ENCODE data around the gene CACNA1B.
"Not testable (repeated sequence)": the region's sequence is repeated elsewhere in the genome, so short reads cannot be mapped to it uniquely, and the experiment has no call there.

The CACNA1B gene

GRCh38 chr9:137866226-137867141, 11.1 kb upstream of the CACNA1B start:
- no peak for DNase-seq

- DNase-seq: no peak
Observed at GRCh38 chr9:137870432-137870831, 7.2 kb upstream of the CACNA1B start.

DNA sequence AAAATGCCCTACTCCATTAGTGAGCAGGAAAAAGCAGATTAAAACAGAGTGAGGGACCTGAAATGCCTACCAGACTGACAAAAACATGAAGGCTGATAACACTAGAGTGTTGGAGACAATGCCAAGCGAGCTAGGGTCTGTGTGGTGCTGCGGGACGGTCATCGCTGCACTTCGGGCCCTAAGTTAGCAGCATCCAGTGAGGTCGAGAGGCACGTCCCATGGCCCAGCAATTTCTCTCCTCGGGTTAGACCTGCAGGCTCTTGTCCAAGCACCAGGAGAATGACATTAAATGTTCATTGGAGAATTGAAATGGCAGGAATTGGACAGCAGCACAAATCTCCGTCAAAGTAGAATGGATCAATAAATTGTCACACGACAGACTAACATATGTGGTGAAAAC, 5.3 kb upstream of the CACNA1B start:
- no peak for DNase-seq

DNA sequence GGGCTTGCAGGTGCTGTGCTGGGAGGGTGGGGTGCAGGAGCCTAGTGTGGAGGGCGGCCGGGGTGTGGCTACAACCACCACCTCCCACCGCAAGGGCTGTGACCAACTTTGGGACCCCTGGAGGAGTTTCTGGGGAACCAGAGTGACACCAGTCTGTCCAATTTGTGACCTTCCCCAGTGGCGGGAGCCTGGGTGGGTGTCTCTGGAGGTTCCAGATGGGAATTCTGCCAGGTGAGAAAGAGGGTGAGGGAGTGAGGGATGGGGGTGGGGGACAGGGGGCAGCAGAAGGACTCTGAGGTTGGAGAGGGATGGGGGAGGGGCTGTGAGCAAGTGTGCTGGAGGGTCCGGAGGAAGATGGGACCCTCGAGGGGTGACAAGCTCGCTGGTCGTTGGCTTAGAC, 4.2 kb upstream of the CACNA1B start:
- no peak for DNase-seq

GRCh38 chr9:137873858-137874362, 3.7 kb upstream of the CACNA1B start:
- DNase-seq: no peak

DNA sequence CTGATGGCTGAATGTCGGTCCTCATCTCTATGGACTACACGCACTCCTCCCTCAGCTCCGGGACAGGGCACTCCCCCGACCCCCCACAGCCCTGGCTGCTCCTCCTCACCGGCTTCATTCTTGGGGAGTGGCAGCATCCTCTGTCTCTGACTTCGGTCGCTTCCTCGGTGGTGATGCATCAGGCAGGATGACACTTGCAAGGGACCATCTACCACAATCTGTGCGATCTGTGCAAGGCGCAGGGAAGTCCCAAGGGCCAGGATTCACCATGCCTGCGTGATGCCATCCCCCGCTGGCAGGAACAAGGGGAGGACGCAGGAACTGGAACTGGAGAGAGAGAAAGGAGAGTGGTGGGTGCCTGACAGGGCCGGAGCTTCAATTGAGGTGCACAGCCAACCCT, 2.2 kb upstream of the CACNA1B start:
- no peak for DNase-seq

- no peak for DNase-seq
Observed at GRCh38 chr9:137875846-137876245, 1.7 kb upstream of the CACNA1B start.

DNA sequence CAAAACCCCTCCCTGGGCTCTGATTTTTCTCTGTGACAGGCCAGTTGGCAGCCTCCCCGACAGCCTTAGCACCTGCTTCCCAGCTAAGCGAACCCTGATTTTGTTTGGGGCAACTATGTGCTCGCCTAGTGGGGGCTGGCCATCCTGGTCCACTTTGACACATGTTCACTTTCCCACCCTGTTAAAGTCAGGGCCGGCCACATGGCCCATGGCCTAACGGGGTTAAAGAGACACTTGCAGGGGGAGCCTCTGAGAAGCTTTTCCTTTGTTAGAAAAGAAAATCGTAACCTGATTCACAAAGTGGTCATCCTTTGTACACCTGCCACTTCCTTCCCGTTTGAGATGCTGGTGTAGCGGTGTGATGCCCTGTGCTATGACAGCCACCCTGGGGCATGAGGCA, 1.3 kb upstream of the CACNA1B start:
- no peak for DNase-seq

- no peak for DNase-seq
Observed at GRCh38 chr9:137876781-137877386, 698 bp upstream of the CACNA1B start.

DNA sequence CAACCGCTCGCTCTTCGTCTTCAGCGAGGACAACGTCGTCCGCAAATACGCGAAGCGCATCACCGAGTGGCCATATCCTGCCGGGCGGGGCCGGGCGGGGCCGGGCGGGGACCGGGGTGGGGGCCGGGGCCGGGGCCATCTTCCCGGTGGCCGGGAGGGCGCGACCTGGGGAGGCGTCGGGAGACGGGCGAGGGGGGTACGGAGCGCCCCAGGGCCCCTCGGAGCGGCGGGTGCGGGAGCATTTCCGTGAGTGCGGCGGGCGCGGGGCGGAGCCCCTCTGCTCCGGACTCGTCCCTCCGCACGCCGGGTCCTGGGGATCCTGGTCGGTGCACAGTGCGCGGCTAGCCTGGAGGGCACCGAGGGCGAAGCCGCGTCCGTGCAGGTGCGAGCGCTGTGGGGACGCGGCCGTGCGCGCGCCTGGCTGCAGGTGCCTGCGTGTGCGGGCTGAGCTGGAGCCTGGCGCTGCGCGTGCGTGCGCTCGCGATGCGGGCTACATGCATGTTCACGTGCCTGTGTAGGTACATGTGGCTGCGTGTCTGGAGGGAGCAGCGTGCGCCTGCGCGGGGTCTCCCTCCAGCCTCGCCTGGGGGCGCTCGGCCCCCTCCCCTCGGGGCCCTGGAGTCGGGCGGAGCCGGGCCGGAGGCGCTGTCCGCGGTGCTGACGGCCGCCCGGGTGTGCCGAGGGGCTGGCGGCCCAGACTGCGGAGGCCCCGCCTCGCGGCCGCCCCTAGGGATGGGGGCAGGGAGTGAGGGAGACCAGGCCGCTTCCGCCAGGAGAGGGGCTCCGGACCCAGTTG, 762 bp downstream of the CACNA1B start:
- DNase-seq: no peak

DNA sequence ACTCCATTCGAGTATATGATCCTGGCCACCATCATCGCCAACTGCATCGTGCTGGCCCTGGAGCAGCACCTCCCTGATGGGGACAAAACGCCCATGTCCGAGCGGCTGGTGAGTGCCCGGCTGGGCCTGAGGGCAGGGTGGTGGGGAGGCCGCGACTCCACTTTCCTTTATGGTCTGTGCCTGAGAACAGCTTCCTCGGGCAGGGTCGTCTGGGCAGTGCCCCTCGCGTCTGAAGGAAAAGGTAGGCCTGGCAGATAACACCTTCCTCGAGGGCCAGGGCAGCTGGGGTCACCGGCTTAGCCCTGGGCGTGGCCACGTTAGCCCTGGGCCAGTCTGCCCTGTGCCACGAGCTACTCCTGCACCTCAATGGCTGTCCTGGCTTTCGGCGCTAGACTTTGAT, 1.5 kb downstream of the CACNA1B start:
- no peak for DNase-seq

DNA sequence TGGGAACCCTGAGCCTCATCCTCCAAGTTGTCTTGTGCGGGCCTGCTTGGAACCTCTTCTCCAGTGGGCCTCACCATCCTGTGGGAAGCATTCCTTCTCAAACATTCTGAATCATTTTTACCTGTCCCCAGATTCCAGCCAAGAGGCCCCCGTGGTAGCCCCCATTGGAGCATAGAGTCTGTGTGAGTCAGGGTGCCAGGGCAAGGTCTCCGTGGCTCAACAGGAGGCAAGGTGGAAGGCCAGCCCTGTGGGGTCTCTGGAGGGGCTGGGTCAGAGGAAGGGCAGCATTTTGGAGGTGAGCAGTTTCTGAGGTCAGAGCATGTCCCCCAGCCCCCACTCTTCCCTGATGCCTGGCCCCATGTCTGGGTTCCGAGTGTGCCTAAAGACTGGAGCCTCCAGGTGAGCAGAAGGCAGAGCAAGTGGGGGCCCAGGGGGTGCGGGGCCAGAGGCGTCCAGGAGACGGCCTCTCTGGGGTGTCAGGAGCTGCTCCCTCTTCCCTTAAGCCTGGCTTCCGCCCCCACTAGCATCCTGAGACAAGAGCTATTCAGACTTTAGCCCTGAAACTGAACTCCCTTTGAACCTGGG, 2.1 kb downstream of the CACNA1B start:
- DNase-seq: no peak

DNA sequence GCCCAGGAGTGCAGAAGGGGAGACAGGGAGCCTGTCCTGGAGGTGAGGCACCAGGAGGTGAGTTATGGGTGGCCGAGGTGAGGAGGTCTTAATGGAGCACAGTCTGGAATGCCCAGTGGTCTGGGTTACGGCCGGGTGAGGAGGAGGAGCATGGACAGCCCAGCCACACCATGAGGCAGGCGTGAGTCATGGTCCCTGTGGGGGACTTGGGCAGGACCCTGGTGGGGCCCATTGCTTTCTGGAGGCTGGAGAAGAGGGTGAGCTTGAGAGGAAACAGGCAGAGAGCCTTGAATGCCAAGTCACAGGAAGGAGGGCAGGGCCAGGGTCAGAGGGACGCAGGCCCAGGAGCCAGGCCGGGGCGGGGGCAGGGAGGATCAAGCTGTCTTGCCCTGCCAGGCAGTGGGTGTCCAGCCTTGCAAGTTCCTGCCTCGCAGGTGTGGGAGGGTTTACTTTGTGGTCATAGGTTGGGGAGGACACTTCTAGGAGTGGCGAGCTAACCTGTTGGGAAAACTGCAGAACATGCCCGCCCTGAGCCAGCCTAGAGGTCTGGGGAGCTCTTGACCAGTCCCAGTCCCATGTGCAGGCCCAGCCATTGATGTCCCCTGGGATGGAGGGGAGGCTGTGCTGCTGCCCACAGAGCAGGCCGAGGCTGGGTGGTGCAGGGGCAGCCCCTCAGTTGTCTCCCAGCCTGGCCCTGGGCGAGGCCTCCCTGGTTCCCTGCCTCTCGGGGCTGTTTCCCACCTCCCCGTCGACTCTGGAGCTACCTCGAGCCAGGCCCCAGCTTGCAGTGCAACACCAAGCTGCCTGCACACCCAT, 2.8 kb downstream of the CACNA1B start:
- no peak for DNase-seq

DNA sequence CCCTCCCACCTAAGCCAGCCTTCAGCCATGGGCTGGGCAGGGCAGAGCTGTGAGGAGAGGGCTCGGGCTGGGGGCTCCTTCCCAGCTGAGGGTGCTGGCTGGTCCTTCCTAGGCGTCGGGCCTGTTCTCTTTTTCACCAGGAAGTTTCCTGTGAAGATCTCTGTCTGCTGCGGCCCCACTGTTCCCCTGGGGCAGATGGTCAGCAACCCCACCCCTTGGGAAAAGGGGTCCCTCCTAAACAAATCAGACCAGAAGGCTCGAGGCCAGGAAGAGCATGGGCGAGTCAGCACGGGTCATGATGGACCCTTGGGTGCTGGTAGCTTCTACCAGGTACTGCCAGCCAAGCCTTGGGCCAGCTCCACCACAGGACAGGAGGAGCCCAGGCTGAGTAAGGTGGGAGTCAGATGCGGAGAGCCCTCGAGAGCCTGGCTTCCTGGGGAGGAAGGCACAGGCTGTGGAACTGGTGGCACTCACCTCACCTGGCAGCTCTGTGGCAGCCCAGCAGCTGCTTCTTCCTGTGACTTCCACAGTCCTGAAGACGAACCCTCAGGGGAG, 3.5 kb downstream of the CACNA1B start:
- no peak for DNase-seq

- no peak for DNase-seq
Observed at GRCh38 chr9:137881591-137882505, 4.3 kb downstream of the CACNA1B start.

GRCh38 chr9:137882506-137882821, 4.9 kb downstream of the CACNA1B start:
- DNase-seq: no peak

DNA sequence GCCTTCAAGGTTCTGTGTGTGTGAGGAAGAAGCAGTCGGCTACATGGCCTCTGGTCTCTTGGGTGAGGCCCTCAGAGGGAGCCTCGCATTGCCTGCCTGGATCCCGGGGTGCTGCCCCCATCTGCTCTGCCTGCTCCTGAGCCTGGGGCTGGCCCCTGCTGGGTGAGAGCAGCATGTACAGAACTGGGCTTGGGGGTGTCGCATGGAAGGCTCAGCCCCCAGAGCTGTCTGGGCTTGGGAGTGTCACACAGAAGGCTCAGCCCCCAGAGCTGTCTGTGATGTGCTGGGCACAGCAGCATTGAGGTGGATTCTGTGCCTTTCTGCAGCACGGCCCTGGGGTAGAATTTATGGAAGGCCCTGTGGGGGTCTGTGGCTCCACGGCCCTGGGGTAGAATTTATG, 6.4 kb downstream of the CACNA1B start:
- not testable (repeated sequence) for DNase-seq

DNA sequence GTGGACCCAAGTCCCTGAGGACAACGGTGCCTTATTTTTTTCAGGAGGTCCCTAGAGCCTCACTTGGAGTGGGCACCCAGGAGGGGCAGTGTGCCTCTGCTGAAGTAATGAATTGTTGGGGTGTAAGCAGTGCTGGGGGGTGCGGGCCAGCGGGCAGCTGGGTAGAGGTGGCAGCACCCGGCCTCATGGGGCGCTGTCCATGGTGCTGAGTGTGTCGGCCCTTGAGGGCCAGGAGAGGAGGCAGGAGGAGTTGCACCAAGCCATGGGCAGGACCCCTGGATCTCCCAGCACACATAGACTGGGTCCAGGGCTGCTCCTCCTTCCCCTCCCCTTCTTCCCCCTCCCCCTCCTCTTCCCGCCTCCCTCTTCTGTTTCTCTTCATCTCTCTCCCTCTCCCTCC, 7.0 kb downstream of the CACNA1B start:
- DNase-seq: not testable (repeated sequence)

DNA sequence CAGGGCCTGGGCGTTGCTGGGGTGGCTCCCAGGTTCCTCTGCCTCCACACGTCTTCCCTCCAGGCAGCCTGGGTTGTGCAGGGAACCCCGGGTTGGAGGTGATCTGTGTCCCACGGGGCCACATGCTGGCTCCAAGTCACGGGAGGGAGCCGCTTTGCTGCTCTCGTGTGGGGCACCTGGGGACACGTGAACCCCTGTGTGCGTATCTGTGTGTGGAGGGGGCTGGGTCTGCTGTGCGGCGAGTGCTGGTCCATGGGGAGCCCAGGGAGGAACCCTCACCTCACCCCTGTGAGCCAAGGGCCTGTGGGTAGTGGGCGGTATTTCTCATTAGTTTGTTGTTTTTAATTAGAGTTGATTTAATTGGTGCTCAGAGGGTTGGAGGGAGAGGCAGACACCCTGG, 7.5 kb downstream of the CACNA1B start:
- not testable (repeated sequence) for DNase-seq

- not testable (repeated sequence) for DNase-seq
Observed at GRCh38 chr9:137888621-137889020, 11.0 kb downstream of the CACNA1B start.

DNA sequence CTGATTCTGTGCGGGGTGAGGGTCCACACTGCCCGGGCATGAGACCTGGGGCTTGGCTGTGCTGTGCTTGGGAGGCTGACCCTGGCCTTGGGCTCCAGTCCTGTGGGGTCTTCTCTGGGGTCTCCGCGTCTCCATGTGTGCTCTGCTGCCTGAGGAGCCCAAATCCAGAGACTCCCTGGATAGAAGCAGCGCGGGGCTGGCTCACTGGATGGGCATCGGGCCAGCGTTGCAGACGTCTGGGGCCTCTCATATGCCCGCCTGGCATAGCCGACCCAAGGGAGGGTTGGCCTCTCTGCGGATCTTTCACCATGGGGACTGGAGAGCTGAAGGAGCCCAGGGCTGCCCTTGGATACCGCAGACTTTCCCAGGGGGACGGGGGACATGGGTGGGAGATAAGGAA, 12.4 kb downstream of the CACNA1B start:
- DNase-seq: not testable (repeated sequence)

Data from CD4-positive, alpha-beta T cell treated with Interleukin-15 for 1 hour (primary cell).